ENCODE data around the gene MAEL. TPM values are rescaled to one million over a fixed set of nuclear protein-coding genes. Genes with fewer than 3 reads are reported as not detected.

MAEL gene
- total RNA-seq, 1 donor from 2014 or later = not detected

DNA sequence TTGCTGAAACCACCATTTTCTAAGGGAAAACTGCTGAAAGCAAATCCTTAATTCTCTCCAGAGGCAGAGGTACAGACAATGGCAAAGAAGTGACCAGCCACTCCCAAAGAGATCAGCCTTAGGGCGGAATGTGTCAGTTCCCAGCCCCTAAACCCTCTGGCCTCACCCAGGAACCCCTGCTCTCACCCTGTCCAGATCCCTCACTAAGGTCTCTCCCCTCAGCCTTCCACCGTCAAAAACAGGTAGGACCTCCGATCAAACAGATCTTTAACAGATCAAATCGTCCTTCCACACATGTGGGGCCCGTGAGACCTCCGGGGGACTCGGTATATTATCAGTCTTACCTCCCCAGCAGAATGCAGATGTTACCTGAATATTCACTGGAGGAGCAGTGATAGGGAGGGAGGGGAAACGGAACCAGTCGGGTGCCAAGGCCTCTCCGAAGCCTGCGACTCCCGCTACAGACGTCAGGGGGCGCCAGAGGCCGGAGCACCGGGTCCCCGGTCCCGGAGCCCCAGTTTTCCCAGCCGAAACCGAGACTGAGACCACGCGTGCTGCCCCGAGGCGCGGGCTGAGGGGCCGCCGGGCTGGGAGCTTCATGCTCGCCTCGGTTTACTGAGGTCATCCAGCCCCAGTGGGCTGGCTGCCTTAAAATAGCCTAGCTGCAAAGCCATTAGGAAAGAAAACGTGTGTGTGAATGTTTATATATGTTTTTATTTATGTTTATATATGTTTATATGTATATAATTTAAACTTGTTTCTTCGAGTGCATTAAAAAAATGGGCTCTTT lies 77.4 kb downstream of the MAEL start:
- FAIRE-seq = no peak

DNA sequence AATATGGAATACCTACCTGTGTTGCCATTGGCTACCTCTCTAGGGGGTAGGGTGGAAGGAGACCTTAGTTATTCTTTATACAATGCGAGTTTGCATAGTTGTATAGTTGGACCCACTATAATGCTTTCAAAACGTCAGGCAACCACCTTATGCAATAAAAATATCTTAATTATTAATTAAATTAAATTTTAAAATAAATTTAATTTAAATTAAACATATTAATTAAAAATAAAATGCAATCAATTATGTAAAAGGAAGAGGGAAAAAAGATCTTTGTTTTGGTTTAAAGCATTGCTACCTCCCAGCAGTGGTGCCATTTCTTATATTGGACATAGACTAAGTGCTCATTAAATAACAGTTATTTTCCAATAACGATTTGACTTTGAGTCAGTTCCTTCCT lies 78.8 kb downstream of the MAEL start:
- no peak for DNase-seq (ENCODE audit: low read depth)
- H3K4me3 ChIP-seq (ENCODE audit: low read depth, low read length) = no peak overlapping the region
- FAIRE-seq = no peak

More for the DNA sequence above, 77.4 kb downstream of the MAEL start:
- Histone ChIP-seq H3K4me3 (ENCODE audit: low read depth, low read length) (peak overlapping the region; percentile 19), H3K36me3 (ENCODE audit: control insufficient read depth, insufficient read depth, low read length) (no peaks in the 10 kb centered on the region), H3K27me3 (ENCODE audit: control insufficient read depth, insufficient read depth, low read length) (peaks cover 1% of the 10 kb centered on the region)
- TF ChIP-seq, protein P1, sequence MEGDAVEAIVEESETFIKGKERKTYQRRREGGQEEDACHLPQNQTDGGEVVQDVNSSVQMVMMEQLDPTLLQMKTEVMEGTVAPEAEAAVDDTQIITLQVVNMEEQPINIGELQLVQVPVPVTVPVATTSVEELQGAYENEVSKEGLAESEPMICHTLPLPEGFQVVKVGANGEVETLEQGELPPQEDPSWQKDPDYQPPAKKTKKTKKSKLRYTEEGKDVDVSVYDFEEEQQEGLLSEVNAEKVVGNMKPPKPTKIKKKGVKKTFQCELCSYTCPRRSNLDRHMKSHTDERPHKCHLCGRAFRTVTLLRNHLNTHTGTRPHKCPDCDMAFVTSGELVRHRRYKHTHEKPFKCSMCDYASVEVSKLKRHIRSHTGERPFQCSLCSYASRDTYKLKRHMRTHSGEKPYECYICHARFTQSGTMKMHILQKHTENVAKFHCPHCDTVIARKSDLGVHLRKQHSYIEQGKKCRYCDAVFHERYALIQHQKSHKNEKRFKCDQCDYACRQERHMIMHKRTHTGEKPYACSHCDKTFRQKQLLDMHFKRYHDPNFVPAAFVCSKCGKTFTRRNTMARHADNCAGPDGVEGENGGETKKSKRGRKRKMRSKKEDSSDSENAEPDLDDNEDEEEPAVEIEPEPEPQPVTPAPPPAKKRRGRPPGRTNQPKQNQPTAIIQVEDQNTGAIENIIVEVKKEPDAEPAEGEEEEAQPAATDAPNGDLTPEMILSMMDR (IDR thresholded peaks at IDR 0.05; ENCODE audit: insufficient read depth, low read length, severe bottlenecking) = peak; percentile 97
- peak; percentile 24 for DNase-seq (ENCODE audit: low read depth)

DNA sequence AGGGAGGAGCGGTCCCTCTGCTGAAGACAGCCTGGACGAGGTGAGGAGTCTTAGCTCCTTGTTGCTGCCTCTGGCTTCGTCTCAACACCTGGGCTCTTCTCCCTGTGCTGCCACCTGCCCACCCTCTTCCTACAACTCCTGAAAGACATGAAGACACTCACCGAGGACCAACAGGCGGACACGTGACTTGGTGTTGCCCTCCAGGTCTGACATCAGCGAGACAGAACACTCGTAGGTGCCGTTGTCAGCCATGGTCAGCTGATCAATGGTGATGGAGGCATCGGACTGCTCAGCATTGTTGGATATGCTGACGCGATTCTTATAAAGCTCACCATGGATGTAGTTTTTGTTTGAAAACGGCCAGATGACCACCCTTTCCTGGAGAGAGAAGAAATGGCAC lies 79.7 kb downstream of the MAEL start:
- FAIRE-seq = no peak
- H3K36me3 ChIP-seq (ENCODE audit: control insufficient read depth, insufficient read depth, low read length) = no peaks in the 10 kb centered on the region
- H3K27me3 ChIP-seq (ENCODE audit: control insufficient read depth, insufficient read depth, low read length) = peaks cover 1% of the 10 kb centered on the region
- no peak for DNase-seq (ENCODE audit: low read depth)
- TF ChIP-seq, protein P1 (IDR thresholded peaks at IDR 0.05; ENCODE audit: insufficient read depth, low read length, severe bottlenecking) = no peak
- no peak overlapping the region for H3K4me3 ChIP-seq (ENCODE audit: low read depth, low read length)

More for the DNA sequence above, 78.8 kb downstream of the MAEL start:
- H3K27me3 ChIP-seq (ENCODE audit: control insufficient read depth, insufficient read depth, low read length) = peaks cover 1% of the 10 kb centered on the region
- TF ChIP-seq, protein P1 (IDR thresholded peaks at IDR 0.05; ENCODE audit: insufficient read depth, low read length, severe bottlenecking) = no peak
- no peaks in the 10 kb centered on the region for H3K36me3 ChIP-seq (ENCODE audit: control insufficient read depth, insufficient read depth, low read length)

DNA sequence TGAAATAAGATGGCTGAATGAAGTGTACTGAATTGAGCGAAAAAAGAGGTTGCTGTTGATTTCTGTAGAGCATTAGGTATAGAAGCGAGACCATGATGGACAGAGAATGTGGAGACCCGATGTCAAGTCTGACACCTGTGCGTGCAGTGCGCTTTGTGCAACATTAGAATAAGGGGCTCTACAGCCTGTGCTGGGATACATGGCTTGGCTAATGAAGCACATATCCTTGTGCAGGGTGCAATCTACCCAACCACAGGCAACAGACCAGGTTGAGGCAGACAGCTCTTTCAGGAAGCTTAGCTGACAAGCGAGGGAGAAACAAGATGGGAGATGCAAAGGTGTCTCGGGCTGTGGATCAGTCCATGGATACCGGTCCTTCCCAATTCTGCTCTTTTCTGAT lies 82.2 kb downstream of the MAEL start:
- Histone ChIP-seq H3K36me3 (ENCODE audit: control insufficient read depth, insufficient read depth, low read length) (no peaks in the 10 kb centered on the region), H3K4me3 (ENCODE audit: low read depth, low read length) (no peak overlapping the region), H3K27me3 (ENCODE audit: control insufficient read depth, insufficient read depth, low read length) (peaks cover 3% of the 10 kb centered on the region)
- TF ChIP-seq, protein P1 (IDR thresholded peaks at IDR 0.05; ENCODE audit: insufficient read depth, low read length, severe bottlenecking) = no peak
- FAIRE-seq (no peak), DNase-seq (ENCODE audit: low read depth) (no peak)

Other genes with a start within 250 kb of the MAEL start
- gene POGK, start 149.8 kb upstream of the MAEL start, total RNA-seq = 22.0 and 32.4 TPM in 2 replicates
- 11.6 and 14.7 TPM in 2 replicates for gene TADA1, start 113.0 kb upstream of the MAEL start, total RNA-seq
- not detected in 2 replicates for gene ILDR2, start 13.7 kb upstream of the MAEL start, total RNA-seq
- gene GPA33, start 101.1 kb downstream of the MAEL start, total RNA-seq = not detected in 2 replicates
- not detected in 2 replicates for gene STYXL2, start 104.8 kb downstream of the MAEL start, total RNA-seq
- 3.9 and 5.1 TPM in 2 replicates for gene POU2F1, start 231.6 kb downstream of the MAEL start, total RNA-seq